Measurements from ENCODE around the gene TUBB4B. TPM values are rescaled to one million over a fixed set of nuclear protein-coding genes. Genes with fewer than 3 reads are reported as not detected.

TUBB4B gene
- total and polyA plus RNA-seq, 3 donors from 2014 or later: 856 to 1,777 (median 940) TPM

GRCh38 chr9:137193771-137194170 lies 47.3 kb upstream of the TUBB4B start:
- Histone ChIP-seq H3K27ac (no peak overlapping the region), H3K27me3 (no peaks in the 10 kb centered on the region), H3K9me3 (no peaks in the 10 kb centered on the region), H3K36me3 (ENCODE audit: low read depth, missing control alignments) (no peaks in the 10 kb centered on the region), H3K4me1 (peaks cover 23% of the 10 kb centered on the region), H3K4me3 (no peak overlapping the region)
- 85% methylated on average over 9 to 14 of the region's 14 CpGs for whole genome bisulfite sequencing, 2 donors
- intact Hi-C loops (cut with DNase I; ENCODE audit: low total_unique reads): no loop called here
- no peak for DNase-seq
- TF ChIP-seq POLR2A (IDR thresholded peaks at IDR 0.05): no peak
- TF ChIP-seq CTCF (IDR thresholded peaks at IDR 0.05): no peak

GRCh38 chr9:137194388-137194787 lies 46.7 kb upstream of the TUBB4B start:
- 63 to 68% methylated on average over 5 to 11 of the region's 16 CpGs for WGBS, 2 donors
- peaks cover 27% of the 10 kb centered on the region for H3K4me1 ChIP-seq
- no peaks in the 10 kb centered on the region for H3K9me3 ChIP-seq
- no peak overlapping the region for H3K4me3 ChIP-seq
- TF ChIP-seq POLR2A (IDR thresholded peaks at IDR 0.05) (no peak), CTCF (IDR thresholded peaks at IDR 0.05) (no peak)
- DNase-seq: no peak
- intact Hi-C loops (cut with DNase I; ENCODE audit: low total_unique reads): no loop called here
- H3K27me3 ChIP-seq: no peaks in the 10 kb centered on the region
- H3K36me3 ChIP-seq (ENCODE audit: low read depth, missing control alignments): no peaks in the 10 kb centered on the region
- no peak overlapping the region for H3K27ac ChIP-seq

GRCh38 chr9:137194909-137195308 lies 46.2 kb upstream of the TUBB4B start:
- no peak for DNase-seq
- intact Hi-C loops (cut with DNase I; ENCODE audit: low total_unique reads): no loop called here
- 70 to 89% methylated on average over 6 to 10 of the region's 10 CpGs for WGBS, 2 donors
- no peak overlapping the region for H3K4me3 ChIP-seq
- TF ChIP-seq CTCF (IDR thresholded peaks at IDR 0.05): no peak
- TF ChIP-seq POLR2A (IDR thresholded peaks at IDR 0.05): no peak
- H3K27me3 ChIP-seq: no peaks in the 10 kb centered on the region
- no peak overlapping the region for H3K27ac ChIP-seq
- H3K4me1 ChIP-seq: peaks cover 26% of the 10 kb centered on the region
- H3K9me3 ChIP-seq: no peaks in the 10 kb centered on the region
- H3K36me3 ChIP-seq (ENCODE audit: low read depth, missing control alignments): no peaks in the 10 kb centered on the region

GRCh38 chr9:137195525-137196220 lies 45.4 kb upstream of the TUBB4B start:
- no peak overlapping the region for H3K27ac ChIP-seq
- H3K27me3 ChIP-seq: no peaks in the 10 kb centered on the region
- 85 to 88% methylated on average over 19 to 21 of the region's 21 CpGs for WGBS, 2 donors
- TF ChIP-seq CTCF (IDR thresholded peaks at IDR 0.05) (no peak), POLR2A (IDR thresholded peaks at IDR 0.05) (no peak)
- DNase-seq: no peak
- no peaks in the 10 kb centered on the region for H3K9me3 ChIP-seq
- H3K36me3 ChIP-seq (ENCODE audit: low read depth, missing control alignments): no peaks in the 10 kb centered on the region
- intact Hi-C loops (cut with DNase I; ENCODE audit: low total_unique reads): no loop called here
- H3K4me3 ChIP-seq: no peak overlapping the region
- peaks cover 24% of the 10 kb centered on the region for H3K4me1 ChIP-seq
